ENCODE data around the gene MUC4.
"Not testable (repeated sequence)": the region's sequence is repeated elsewhere in the genome, so short reads cannot be mapped to it uniquely, and the experiment has no call there.

Gene MUC4

GRCh38 chr3:195834675-195835583 is 23.2 kb upstream of the MUC4 start:
- no peak for DNase-seq (ENCODE audit: low spot score)

GRCh38 chr3:195829897-195830254 is 18.1 kb upstream of the MUC4 start:
- no peak for DNase-seq (ENCODE audit: low spot score)

GRCh38 chr3:195828762-195829161 is 17.0 kb upstream of the MUC4 start:
- DNase-seq (ENCODE audit: low spot score), result no peak

GRCh38 chr3:195825857-195826804 is 14.4 kb upstream of the MUC4 start:
- DNase-seq (ENCODE audit: low spot score), result no peak

- no peak for DNase-seq (ENCODE audit: low spot score)
These were observed 13.5 kb upstream of the MUC4 start for GRCh38 chr3:195825191-195825588.

GRCh38 chr3:195824425-195825190 is 12.9 kb upstream of the MUC4 start:
- not testable (repeated sequence) for DNase-seq (ENCODE audit: low spot score)

GRCh38 chr3:195823999-195824398 is 12.3 kb upstream of the MUC4 start:
- no peak for DNase-seq (ENCODE audit: low spot score)

GRCh38 chr3:195823280-195823679 is 11.6 kb upstream of the MUC4 start:
- DNase-seq (ENCODE audit: low spot score), result no peak

GRCh38 chr3:195822131-195822696 is 10.5 kb upstream of the MUC4 start:
- no peak for DNase-seq (ENCODE audit: low spot score)

- no peak for DNase-seq (ENCODE audit: low spot score)
These were observed 9.8 kb upstream of the MUC4 start for GRCh38 chr3:195821403-195822130.

GRCh38 chr3:195820901-195821300 is 9.2 kb upstream of the MUC4 start:
- no peak for DNase-seq (ENCODE audit: low spot score)

- no peak for DNase-seq (ENCODE audit: low spot score)
These were observed 8.5 kb upstream of the MUC4 start for GRCh38 chr3:195820186-195820585.

- no peak for DNase-seq (ENCODE audit: low spot score)
These were observed 6.6 kb upstream of the MUC4 start for GRCh38 chr3:195818301-195818700.

GRCh38 chr3:195817578-195818135 is 5.9 kb upstream of the MUC4 start:
- DNase-seq (ENCODE audit: low spot score), result no peak

- DNase-seq (ENCODE audit: low spot score), result not testable (repeated sequence)
These were observed 4.7 kb upstream of the MUC4 start for GRCh38 chr3:195816276-195816913.

GRCh38 chr3:195815169-195815771 is 3.5 kb upstream of the MUC4 start:
- DNase-seq (ENCODE audit: low spot score), result no peak

GRCh38 chr3:195813916-195814640 is 2.3 kb upstream of the MUC4 start:
- DNase-seq (ENCODE audit: low spot score), result no peak

- DNase-seq (ENCODE audit: low spot score), result no peak
These were observed 637 bp upstream of the MUC4 start for GRCh38 chr3:195812366-195812765.

- no peak for DNase-seq (ENCODE audit: low spot score)
These were observed 1.3 kb downstream of the MUC4 start for GRCh38 chr3:195810455-195810845.

All from ecto neural progenitor cell (in vitro differentiated cells).